NCI-H345 (cell line): ENCODE measurements around the gene TMEM266.

Experiments
- DNase-seq: peaks from one replicate; lab custom pipeline; 2025; lab: John Stamatoyannopoulos, UW

Gene TMEM266

GRCh38 chr15:76065793-76066192 lies 6.0 kb downstream of the TMEM266 start:
- no peak for DNase-seq

- DNase-seq = no peak
These were observed 10.4 kb downstream of the TMEM266 start for GRCh38 chr15:76070192-76070591.

- no peak for DNase-seq
These were observed 11.3 kb downstream of the TMEM266 start for GRCh38 chr15:76070921-76071635.

GRCh38 chr15:76071806-76072205 lies 12.0 kb downstream of the TMEM266 start:
- no peak for DNase-seq

GRCh38 chr15:76073554-76073953 lies 13.8 kb downstream of the TMEM266 start:
- DNase-seq = no peak

- no peak for DNase-seq
These were observed 15.3 kb downstream of the TMEM266 start for GRCh38 chr15:76075046-76075445.

GRCh38 chr15:76078285-76078877 lies 18.6 kb downstream of the TMEM266 start:
- no peak for DNase-seq

- no peak for DNase-seq
These were observed 24.5 kb downstream of the TMEM266 start for GRCh38 chr15:76084256-76084655.

- DNase-seq = no peak
These were observed 38.9 kb downstream of the TMEM266 start for GRCh38 chr15:76098685-76099084.

- no peak for DNase-seq
These were observed 39.6 kb downstream of the TMEM266 start for GRCh38 chr15:76099388-76099787.

- no peak for DNase-seq
These were observed 40.6 kb downstream of the TMEM266 start for GRCh38 chr15:76100361-76100760.

GRCh38 chr15:76101655-76102054 lies 41.9 kb downstream of the TMEM266 start:
- DNase-seq = no peak

GRCh38 chr15:76105391-76105790 lies 45.6 kb downstream of the TMEM266 start:
- no peak for DNase-seq

- no peak for DNase-seq
These were observed 46.1 kb downstream of the TMEM266 start for GRCh38 chr15:76105911-76106310.

- DNase-seq = no peak
These were observed 47.4 kb downstream of the TMEM266 start for GRCh38 chr15:76107169-76107568.

- no peak for DNase-seq
These were observed 48.4 kb downstream of the TMEM266 start for GRCh38 chr15:76108021-76108723.

- DNase-seq = no peak
These were observed 49.3 kb downstream of the TMEM266 start for GRCh38 chr15:76109046-76109445.

- no peak for DNase-seq
These were observed 54.8 kb downstream of the TMEM266 start for GRCh38 chr15:76114561-76114960.

- no peak for DNase-seq
These were observed 56.5 kb downstream of the TMEM266 start for GRCh38 chr15:76116138-76116885.

GRCh38 chr15:76117181-76117580 lies 57.4 kb downstream of the TMEM266 start:
- no peak for DNase-seq

- no peak for DNase-seq
These were observed 59.0 kb downstream of the TMEM266 start for GRCh38 chr15:76118767-76119166.

GRCh38 chr15:76123031-76123430 lies 63.2 kb downstream of the TMEM266 start:
- DNase-seq = no peak

GRCh38 chr15:76127169-76127568 lies 67.4 kb downstream of the TMEM266 start:
- no peak for DNase-seq
